ACC112 (cell line): ENCODE data around the gene SOHLH1.

ENCODE experiments used
- H2AFZ ChIP-seq: fragments of 200-600 bp; sonication (generic); one replicate; pipeline ENCODE4 v1.6.0; 2017; ENCODE audit warnings: antibody characterized with exemption, low read length; ENCODE audit not compliant: unreplicated experiment
- H3K27ac ChIP-seq: fragments of 200-600 bp; sonication (generic); 2 replicates; pipeline ENCODE4 v1.5.1; 2014; ENCODE audit warnings: low read depth, mild to moderate bottlenecking, antibody characterized with exemption, low read length, moderate library complexity
- H3K27me3 ChIP-seq: fragments of 200-600 bp; sonication (generic); 2 replicates; pipeline ENCODE4 v1.6.1; 2014; ENCODE audit warnings: mild to moderate bottlenecking, antibody characterized with exemption, low read length, moderate library complexity, mixed read lengths; ENCODE audit not compliant: insufficient read depth
- H3K36me3 ChIP-seq: fragments of 200-600 bp; sonication (generic); 2 replicates; pipeline ENCODE4 v1.6.1; 2016; ENCODE audit warnings: mild to moderate bottlenecking, antibody characterized with exemption, low read length, moderate library complexity, mixed read lengths; ENCODE audit not compliant: insufficient read depth
- H3K4me1 ChIP-seq: fragments of 200-600 bp; sonication (generic); one replicate; pipeline ENCODE4 v1.6.1; 2016; ENCODE audit warnings: low read length, mixed read lengths; ENCODE audit not compliant: insufficient read depth, unreplicated experiment, control insufficient read depth
- H3K4me3 ChIP-seq: fragments of 200-600 bp; sonication (generic); 2 replicates; pipeline ENCODE4 v1.5.1; 2014; ENCODE audit warnings: mild to moderate bottlenecking, low read depth, low read length
- H3K79me2 ChIP-seq: fragments of 200-600 bp; sonication (generic); one replicate; pipeline ENCODE4 v1.6.0; 2016; ENCODE audit warnings: low read length; ENCODE audit not compliant: control insufficient read depth, unreplicated experiment, insufficient read depth

The SOHLH1 gene

DNA sequence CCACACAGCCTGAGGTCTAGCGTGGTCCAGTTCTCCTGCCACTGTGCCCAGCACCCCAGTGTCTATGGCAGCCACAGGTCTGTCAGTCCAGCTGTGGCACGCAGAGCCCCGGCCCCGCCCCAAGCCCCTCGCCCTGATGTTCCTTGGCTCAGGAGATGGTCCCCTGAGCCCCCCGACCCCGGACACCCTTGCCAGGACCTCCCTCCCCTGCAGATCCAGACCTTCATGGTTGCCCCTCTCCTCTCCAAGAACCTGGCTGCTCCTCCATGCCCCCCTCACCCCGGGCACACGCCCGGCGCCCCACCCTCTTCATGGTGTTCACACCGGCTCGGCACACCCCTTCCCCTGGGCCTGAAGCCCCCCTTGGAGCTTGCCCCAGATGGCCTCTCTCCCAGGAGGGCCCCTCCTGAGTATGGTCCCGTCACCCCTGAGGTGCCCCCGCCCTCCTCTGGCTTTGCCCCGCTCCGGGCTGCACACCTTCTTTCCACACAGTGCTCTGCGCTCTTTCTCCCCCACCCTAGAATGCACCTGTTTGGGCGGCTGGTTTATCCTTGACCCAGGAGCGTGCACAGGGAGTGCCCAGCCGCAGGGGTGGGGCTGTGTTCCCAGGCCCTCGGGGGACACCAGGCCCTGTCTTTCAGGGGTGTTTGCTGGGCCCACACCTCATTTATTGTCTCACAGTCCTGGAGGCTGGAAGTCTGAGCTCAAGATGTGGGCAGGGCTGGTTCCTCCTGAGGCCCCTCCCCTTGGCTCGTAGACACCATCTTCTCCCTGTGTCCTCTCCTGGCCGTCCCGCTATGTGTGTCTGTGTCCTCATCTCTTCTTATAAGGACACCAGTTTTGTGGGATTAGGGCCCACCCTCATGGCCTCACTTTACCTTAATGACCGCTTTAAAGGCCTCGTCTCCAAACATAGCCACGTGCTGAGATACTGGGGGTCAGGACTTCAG lies 40.3 kb upstream of the SOHLH1 start:
- Histone ChIP-seq H3K27me3 (peaks cover 53% of the 10 kb centered on the region), H2AFZ (no peak overlapping the region), H3K27ac (no peak overlapping the region), H3K79me2 (no peaks in the 10 kb centered on the region), H3K36me3 (no peaks in the 10 kb centered on the region), H3K4me3 (no peak overlapping the region), H3K4me1 (no peaks in the 10 kb centered on the region)

DNA sequence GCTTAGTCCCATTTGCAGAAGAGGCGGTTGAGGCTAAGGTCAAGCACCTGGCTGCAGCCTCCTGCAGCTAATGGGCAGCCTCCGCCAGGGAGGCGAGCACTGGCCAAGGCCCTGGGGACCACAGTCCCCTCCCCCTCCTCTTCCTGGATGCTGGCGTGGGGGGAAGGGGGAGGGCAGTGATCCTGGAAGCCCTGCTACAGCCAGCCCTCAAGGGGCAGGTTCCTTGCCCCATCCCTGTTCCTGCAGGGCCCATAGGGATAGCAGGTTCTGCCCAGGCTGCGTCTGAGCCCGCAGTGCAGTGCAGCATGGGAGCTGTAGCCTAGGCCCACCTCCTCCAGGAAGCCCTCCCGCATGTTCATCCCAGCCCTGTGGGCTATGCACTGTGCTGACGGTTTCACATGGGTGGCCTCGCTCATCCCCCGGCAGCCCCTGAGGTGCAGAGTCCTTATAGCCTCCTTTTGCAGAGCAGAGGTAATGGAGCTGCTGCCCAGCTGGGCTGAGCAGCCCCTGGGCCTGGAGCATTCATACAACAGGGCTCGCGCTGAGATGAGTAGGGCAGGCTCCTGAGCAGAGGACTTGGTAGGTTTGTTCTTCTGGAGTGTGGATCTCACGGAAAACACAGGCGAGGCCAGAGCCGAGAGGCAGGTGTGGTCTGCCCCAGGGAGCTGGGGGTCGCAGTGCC lies 38.7 kb upstream of the SOHLH1 start:
- Histone ChIP-seq H3K27me3 (peaks cover 55% of the 10 kb centered on the region), H3K27ac (no peak overlapping the region), H3K36me3 (no peaks in the 10 kb centered on the region), H2AFZ (no peak overlapping the region), H3K4me3 (no peak overlapping the region), H3K79me2 (no peaks in the 10 kb centered on the region), H3K4me1 (no peaks in the 10 kb centered on the region)

- Histone ChIP-seq H3K4me1 (no peaks in the 10 kb centered on the region), H3K4me3 (no peak overlapping the region), H3K36me3 (no peaks in the 10 kb centered on the region), H3K79me2 (no peaks in the 10 kb centered on the region), H3K27me3 (peaks cover 52% of the 10 kb centered on the region), H2AFZ (no peak overlapping the region), H3K27ac (no peak overlapping the region)
Observed at GRCh38 chr9:135736979-135737839, 37.9 kb upstream of the SOHLH1 start.

DNA sequence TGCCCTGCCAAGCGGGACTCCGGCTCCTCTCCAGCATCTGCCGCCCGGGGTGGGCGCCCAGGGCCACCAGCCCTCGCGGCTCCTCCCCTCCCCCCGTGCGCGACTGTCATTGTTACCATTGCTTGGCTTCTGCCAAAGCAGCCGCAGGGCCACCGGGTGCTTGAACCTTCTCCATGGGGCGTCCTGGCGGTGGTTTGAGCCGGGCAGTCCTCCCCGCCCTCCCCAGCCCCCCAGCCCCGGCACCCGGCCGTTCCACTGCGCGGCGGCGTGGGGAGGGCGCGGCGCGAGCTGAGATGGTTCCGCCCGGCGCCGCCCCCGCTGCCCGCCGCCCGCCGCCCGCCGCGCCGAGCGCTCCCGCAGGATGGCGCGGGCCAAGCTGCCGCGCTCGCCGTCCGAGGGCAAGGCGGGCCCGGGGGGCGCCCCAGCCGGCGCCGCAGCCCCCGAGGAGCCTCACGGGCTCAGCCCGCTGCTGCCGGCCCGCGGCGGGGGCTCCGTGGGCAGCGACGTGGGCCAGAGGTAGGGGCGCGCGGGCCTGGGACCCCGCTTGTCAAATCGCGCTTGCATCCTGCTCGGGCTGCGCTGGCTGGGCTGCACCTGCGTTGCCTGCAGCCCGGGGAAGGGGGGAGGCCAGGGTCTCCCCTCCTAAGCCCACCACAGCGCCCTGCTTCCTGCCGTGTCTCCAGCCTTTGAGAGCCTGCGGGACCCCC lies 37.1 kb upstream of the SOHLH1 start:
- Histone ChIP-seq H3K27ac (no peak overlapping the region), H3K36me3 (no peaks in the 10 kb centered on the region), H3K4me3 (no peak overlapping the region), H3K4me1 (no peaks in the 10 kb centered on the region), H3K27me3 (peaks cover 52% of the 10 kb centered on the region), H3K79me2 (no peaks in the 10 kb centered on the region), H2AFZ (no peak overlapping the region)

- Histone ChIP-seq H3K4me1 (no peaks in the 10 kb centered on the region), H3K79me2 (no peaks in the 10 kb centered on the region), H3K27me3 (peaks cover 54% of the 10 kb centered on the region), H3K36me3 (no peaks in the 10 kb centered on the region), H3K27ac (no peak overlapping the region), H3K4me3 (no peak overlapping the region), H2AFZ (no peak overlapping the region)
Observed at GRCh38 chr9:135734616-135735144, 35.4 kb upstream of the SOHLH1 start.

- H3K79me2 ChIP-seq, result no peaks in the 10 kb centered on the region
- no peak overlapping the region for H3K27ac ChIP-seq
- H3K4me1 ChIP-seq, result no peaks in the 10 kb centered on the region
- no peaks in the 10 kb centered on the region for H3K36me3 ChIP-seq
- H3K27me3 ChIP-seq, result peaks cover 59% of the 10 kb centered on the region
- no peak overlapping the region for H2AFZ ChIP-seq
- H3K4me3 ChIP-seq, result no peak overlapping the region
Observed at GRCh38 chr9:135732569-135733257, 33.4 kb upstream of the SOHLH1 start.

- Histone ChIP-seq H3K4me1 (no peaks in the 10 kb centered on the region), H3K36me3 (no peaks in the 10 kb centered on the region), H3K79me2 (no peaks in the 10 kb centered on the region), H2AFZ (no peak overlapping the region), H3K27me3 (peaks cover 53% of the 10 kb centered on the region), H3K27ac (no peak overlapping the region), H3K4me3 (no peak overlapping the region)
Observed at GRCh38 chr9:135731454-135731853, 32.2 kb upstream of the SOHLH1 start.

DNA sequence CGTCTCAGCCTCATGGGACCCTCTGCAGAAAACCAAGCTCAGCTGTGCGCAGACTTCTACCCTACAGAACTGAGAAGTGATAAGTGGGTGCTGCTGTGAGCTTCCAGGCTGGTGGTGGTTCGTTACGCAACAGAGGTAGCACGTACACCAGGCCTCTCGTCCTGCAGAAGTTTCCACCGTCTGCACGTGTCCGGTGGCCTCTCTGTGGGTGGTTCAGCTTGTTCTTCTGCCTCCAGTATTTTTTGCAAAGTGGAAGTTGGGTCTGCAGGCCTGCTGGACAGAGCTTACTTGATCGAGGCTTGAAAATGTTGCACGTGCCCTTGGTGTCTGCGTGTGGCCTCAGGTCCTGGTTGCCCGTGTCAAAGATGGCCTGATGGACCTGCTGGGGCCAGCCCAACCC lies 30.2 kb upstream of the SOHLH1 start:
- peaks cover 42% of the 10 kb centered on the region for H3K27me3 ChIP-seq
- no peaks in the 10 kb centered on the region for H3K79me2 ChIP-seq
- H3K36me3 ChIP-seq, result no peaks in the 10 kb centered on the region

DNA sequence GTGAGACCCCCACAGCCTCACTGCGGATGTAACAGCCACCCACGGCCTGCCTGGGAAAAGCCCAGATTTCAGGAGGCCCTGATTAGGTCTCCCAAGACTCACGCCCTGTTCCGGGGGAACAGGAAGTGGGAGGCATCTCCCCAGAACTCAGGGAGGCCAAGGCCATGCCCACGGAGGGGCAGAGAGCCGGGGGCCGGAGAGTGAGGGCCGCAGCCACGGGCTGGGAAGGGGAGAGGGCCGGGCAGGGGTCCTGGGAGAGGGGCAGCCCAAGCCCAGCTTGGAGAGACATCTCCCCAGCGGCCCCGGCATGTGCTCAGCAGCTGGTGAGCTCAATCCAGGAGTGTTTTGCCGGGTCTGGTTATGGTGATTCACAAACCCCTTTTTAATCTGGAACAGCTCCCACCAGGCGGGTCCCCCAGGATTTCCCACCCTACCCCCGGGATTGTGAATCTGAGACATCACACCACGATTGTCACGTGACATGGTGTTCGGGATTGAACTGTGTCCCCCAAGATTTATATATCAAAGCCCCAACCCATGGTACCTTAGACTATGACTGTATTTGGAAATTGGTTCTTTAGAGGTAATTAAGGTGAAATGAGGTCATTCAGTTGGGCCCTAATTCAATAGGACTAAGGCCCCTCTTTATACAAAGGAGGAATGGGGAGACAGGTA lies 29.3 kb upstream of the SOHLH1 start:
- H3K4me1 ChIP-seq, result peaks cover 7% of the 10 kb centered on the region
- H3K27me3 ChIP-seq, result peaks cover 40% of the 10 kb centered on the region
- no peak overlapping the region for H2AFZ ChIP-seq
- H3K36me3 ChIP-seq, result no peaks in the 10 kb centered on the region
- H3K4me3 ChIP-seq, result no peak overlapping the region
- no peaks in the 10 kb centered on the region for H3K79me2 ChIP-seq
- no peak overlapping the region for H3K27ac ChIP-seq

More for the DNA sequence above, 30.2 kb upstream of the SOHLH1 start:
- no peak overlapping the region for H3K27ac ChIP-seq
- H3K4me1 ChIP-seq, result peaks cover 3% of the 10 kb centered on the region
- no peak overlapping the region for H2AFZ ChIP-seq
- no peak overlapping the region for H3K4me3 ChIP-seq
